GM18951 (cell line): ENCODE results near the gene C1orf185.
"Not testable (repeated sequence)": the region's sequence is repeated elsewhere in the genome, so short reads cannot be mapped to it uniquely, and the experiment has no call there.

Experiments used
- POLR2A ChIP-seq: IDR thresholded peaks from 4 replicates; pipeline ENCODE4 v1.6.1; 2011; ENCODE audit warnings: mild to moderate bottlenecking; ENCODE audit not compliant: insufficient read length, insufficient read depth; ENCODE audit errors: extremely low read depth
- in situ Hi-C: fragments of 300-500 bp; cut with MboI; formaldehyde crosslinking; loops from one replicate; pipeline ENCODE4 v1.12.0; 2022; ENCODE audit warnings: low sequenced_read_pairs, mixed read lengths, inconsistent platforms; ENCODE audit not compliant: unreplicated experiment

The C1orf185 gene

DNA sequence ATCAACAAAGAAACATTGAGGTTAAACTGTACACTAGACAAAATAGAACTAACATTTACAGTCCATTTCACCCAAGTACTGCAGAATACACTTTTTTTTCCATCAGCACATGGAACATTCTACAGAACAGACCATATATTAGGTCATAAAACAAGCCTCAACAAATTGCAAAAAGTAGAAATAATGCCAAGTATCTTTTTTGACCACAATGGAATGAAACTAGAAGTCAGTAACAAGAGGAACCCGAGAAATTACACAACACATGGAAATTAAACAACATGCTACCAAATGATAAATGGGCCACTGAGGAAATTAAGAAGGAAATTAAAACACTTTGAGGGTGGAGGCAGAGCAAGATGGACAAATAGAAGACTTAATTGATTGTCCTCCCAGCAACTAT is 8.4 kb upstream of the C1orf185 start:
- TF ChIP-seq POLR2A, result no peak
- in situ Hi-C loops, result no loop called here

DNA sequence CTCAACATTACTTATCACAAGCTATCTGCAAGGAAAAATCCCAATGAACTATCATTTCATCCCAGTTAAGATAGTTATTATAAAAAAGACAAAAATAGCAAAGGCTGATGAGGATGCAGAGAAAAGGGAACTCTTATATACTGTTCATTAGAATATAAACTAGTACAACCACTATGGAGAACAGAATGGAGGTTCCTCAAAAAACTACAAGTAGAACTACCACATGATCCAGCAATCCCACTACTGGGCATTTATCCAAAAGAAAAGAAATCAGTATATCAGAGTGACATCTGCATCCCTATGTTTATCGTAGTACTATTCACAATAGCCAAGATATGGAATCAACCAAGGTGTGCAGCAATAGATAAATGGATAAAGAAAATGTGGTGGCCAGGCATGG is 4.9 kb upstream of the C1orf185 start:
- in situ Hi-C loops, result no loop called here
- no peak for TF ChIP-seq POLR2A

DNA sequence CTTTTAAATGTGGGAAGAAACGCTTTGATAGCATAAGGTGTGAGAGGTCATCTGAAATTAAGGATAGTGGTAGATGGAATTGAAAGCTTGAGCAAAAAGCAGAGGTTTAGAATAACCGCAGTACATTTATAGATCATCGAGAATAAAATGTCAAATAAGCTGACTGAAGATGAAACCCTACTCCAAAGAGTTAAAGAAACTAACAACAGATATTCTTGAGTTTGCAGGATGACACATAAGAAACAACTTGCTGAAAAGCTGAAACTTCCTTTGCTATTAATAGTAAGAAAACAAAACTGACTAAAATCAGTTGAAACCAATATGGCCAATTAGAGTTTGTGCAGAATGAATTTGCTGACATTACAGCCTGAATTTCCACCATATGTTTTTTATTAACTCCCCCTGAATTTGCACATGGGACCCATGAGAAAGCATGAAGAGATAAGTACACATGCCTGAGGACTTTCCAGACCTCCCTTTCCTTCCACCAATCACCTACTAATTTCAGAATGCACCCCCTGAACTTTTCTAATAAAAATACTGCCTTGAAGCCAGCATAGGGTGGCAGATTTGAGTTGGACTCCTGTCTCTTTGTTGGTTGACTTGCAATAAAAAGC is 1.7 kb upstream of the C1orf185 start:
- in situ Hi-C loops, result no loop called here
- no peak for TF ChIP-seq POLR2A

DNA sequence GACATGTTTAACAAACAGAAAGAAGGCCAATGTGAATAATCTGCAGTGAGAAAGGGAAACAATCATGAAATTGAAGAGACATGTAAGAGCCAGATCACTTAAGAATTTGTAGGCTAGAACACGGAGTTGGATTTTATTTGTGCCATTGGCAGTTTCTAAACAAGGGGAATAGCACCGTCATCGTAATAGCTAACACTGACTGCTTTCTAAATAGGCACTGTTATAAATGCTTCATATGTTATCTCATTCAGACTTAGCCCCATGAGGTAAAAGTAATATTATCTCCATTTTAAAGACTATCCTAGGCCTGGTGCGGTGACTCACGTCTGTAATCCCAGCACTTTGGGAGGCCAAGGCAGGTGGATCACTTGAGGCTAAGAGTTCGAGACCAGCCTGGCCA is 12.1 kb downstream of the C1orf185 start:
- in situ Hi-C loops, result no loop called here
- TF ChIP-seq POLR2A, result no peak

DNA sequence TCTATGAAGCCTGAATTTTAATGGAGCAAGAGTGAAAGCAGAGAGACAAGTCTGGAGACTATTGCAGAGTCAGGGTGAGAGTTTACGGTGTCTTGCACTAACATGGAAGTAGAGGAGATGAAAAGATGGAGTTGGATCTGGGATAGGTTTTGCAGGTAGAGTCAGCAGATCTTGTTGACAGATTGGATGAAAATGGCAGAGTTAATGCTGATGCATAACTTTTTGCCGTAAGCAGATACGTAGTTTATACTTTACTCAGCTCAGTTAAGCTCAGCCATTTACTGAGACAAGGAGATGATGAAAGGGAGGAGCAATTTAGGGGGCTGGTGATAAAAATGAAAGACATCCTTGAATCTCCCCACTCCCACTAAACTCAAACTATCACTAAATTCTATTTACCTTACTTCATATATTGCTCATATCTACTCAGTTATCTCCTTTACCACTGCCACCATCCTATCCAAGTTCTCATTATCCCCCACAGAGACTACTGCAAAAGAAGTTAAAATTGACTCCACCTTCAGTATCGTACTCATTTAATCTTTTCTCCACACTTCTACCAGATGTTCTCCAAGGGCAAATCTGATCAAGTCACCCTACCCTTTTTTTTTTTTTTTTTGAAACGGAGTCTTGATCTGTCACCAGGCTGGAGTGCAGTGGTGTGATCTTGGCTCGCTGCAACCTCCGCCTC is 13.8 kb downstream of the C1orf185 start:
- in situ Hi-C loops, result no loop called here
- no peak for TF ChIP-seq POLR2A

DNA sequence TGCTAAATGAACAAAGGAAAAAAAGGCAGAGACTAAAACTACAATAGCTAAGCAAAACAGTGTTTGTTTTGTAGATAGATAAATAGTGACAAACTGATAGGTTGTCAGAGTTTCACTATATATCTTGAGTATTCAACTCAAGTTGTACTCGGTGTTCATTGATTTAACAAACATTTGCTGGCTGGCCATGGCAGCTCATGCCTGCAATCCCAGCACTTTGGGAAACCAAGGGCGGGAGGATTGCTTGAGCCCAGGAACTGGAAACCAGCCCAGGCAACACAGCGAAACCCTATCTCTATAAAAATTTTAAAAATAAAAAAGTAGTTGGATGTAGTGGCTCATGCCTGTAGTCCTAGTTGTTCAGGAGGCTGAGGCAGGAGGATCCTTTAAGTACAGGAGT is 17.3 kb downstream of the C1orf185 start:
- in situ Hi-C loops, result no loop called here
- TF ChIP-seq POLR2A, result no peak

DNA sequence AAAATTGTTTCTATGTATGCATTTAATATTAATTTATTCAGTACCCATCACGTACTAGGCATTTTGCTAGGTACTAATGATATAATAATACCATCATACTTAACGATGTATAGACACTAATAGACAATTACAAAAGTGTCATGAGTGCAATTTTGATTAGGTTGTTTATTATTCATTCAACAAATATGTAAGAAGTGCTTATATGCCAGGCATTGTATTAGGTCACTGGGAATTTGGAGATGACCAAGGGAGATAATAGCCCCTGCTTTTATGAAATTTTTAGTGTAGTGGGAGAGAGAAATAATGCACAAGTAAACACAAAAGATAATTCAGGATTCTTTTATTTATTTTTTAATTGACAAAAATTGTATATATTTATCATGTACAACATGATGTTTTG is 18.6 kb downstream of the C1orf185 start:
- in situ Hi-C loops, result no loop called here
- TF ChIP-seq POLR2A, result no peak

DNA sequence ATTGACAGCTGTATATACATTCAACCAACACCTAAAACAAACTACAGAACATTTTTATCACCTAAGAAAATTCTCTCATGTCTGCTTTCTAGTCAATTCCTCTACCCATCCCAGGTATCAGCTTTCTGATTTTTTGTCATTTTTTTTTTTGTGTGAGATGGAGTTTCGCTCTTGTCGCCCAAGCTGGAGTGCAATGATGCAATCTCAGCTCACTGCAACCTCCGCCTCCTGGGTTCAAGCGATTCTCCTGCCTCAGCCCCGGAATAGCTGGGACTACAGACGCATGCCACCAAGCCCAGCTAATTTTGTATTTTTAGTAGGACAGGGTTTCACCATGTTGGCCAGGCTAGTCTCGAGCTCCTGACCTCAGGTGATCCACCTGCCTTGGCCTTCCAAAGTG is 25.1 kb downstream of the C1orf185 start:
- in situ Hi-C loops, result not testable (repeated sequence)

DNA sequence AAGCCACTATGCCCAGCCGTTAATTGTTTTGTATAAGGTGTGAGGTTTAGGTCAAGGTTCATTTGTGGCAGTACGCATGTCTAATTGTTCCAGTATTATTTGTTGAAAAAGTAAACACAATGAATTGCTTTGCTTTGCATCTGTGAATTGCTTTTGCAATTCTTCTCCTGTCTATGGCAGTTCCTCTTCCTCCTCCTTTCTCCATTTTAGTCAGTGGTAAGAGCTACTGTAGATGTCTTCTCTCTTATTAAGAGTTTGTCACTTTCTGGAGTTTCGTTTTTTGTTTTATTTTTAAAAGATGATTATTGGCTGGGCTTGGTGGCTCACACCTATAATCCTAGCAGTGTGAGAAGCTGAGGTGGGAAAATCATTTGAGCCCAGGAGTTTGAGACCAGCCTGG is 29.2 kb downstream of the C1orf185 start:
- in situ Hi-C loops, result no loop called here
- TF ChIP-seq POLR2A, result no peak

DNA sequence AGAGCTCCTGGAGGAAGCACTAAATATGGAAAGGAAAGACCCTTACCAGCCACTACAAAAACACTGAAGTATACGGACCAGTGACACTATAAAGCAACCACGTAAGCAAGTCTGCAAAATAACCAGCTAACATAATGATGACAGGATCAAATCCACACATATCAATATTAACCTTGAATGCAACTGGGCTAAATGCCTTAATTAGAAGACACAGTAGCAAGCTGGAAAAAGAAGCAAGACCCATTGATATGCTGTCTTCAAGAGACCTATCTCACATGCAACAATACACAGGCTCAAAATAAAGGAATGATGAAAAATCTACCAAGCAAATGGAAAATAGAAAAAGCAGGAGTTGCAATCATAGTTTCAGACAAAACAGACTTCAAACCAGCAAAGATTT is 31.0 kb downstream of the C1orf185 start:
- in situ Hi-C loops, result no loop called here
- TF ChIP-seq POLR2A, result no peak

DNA sequence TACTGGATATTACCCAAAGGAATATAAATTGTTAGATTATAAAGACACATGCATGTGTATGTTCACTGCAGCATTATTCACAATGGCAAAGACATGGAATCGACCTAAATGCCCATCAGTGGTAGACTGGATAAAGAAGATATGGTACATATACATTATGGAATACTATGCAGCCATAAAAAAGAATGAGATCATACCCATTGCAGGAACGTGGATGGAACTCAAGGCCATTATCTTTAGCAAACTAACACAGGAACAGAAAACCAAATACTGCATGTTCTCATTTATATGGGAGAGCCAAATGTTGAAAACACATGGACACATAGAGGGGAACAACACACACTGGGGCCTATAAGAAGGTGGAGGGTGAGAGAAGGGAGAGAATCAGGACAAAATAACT is 35.7 kb downstream of the C1orf185 start:
- in situ Hi-C loops, result not testable (repeated sequence)

DNA sequence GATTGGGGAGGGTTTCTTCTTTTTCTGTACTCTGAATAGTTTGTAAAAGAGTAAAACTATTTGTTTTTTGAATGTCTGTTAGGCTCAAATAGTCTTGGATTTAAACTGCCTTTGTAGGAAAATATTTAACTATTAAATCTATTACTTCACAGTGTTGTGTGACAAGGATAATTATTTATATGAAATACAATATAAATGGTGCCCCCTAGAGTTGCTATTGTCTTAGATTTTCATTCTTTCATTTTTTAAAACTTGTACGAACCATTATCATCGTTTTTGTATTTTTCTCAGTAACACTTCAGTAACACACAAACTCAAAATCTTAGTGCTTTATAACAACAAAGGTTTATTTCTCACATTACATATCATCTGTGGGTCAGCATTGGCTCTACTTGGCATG is 37.4 kb downstream of the C1orf185 start:
- no peak for TF ChIP-seq POLR2A
- in situ Hi-C loops, result no loop called here

DNA sequence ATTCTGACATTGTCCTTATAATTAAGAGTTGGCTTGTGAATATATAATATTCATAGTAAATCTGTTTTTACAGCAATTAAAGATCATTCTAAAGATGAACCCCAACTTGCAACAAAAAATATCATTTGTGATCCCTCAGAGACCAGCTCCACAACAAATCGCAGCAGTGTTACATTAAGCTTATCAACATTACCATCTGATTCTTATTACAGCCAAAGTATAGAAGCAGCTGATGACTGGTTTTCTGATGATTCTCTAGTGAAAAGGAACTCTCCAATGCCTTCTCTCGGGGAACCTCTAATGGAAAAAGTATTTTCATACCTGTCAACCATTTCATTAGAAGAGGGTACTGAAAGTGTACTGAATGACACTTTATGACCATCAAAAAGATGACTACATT is 45.4 kb downstream of the C1orf185 start:
- TF ChIP-seq POLR2A, result no peak
- in situ Hi-C loops, result no loop called here

DNA sequence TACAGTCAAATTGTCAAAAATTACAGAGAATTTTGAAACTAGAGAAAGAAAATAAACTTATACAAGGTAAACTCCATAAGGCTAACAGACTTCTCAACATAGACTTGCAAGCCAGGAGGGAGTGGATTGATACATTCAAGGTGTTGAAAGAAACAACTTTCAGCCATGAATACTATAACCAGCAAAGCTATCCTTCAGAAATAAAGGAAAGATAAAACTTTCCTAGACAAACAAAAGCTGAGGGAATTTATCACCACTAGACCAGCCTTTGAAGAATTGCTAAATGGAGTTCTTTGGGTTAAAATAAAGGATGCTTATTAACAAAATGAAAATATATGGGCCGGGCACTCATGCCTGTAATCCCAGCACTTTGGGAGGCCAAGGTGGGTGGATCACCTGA is 52.7 kb downstream of the C1orf185 start:
- no peak for TF ChIP-seq POLR2A
- in situ Hi-C loops, result no loop called here

DNA sequence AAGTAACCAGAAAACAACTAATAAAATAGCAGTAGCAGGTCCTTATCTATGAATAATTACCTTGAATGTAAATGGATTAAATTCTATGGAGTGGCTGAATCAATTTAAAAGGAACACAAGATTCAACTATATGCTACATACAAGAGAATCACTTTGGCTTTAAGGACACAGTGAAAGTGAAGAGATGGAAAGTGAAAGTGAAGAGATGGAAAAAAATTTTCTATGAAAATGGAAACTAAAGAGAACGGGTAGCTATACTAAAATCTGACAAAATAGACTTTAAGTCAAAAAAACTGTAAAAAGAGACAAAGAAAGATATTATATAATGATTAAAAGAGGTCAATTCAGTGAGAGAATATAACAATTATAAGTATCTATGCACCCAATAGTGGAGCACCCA is 54.7 kb downstream of the C1orf185 start:
- no peak for TF ChIP-seq POLR2A
- in situ Hi-C loops, result no loop called here

DNA sequence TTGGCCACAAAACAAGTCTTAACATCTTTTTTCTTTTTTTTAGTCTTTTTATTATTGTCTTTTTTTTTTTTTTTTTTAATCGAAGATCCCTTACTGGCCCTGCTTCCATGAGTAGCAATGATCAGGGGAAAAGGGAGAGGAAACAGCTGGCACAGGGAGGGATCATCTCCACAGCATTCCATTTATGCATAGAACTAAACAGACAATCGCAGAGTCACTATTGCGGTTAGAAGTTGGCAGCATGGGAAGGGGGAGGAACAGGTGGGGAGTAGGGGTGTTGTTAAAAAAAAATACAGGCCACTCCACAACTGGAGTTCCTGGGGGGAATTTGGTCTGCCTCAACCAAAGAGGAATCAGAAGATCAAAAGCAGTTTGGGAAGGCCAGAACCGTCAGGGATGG is 55.4 kb downstream of the C1orf185 start:
- in situ Hi-C loops, result no loop called here
- no peak for TF ChIP-seq POLR2A
